ENCODE measurements around the gene KCNK3.
"Not testable (repeated sequence)": the region's sequence is repeated elsewhere in the genome, so short reads cannot be mapped to it uniquely, and the experiment has no call there.

The KCNK3 gene

DNA sequence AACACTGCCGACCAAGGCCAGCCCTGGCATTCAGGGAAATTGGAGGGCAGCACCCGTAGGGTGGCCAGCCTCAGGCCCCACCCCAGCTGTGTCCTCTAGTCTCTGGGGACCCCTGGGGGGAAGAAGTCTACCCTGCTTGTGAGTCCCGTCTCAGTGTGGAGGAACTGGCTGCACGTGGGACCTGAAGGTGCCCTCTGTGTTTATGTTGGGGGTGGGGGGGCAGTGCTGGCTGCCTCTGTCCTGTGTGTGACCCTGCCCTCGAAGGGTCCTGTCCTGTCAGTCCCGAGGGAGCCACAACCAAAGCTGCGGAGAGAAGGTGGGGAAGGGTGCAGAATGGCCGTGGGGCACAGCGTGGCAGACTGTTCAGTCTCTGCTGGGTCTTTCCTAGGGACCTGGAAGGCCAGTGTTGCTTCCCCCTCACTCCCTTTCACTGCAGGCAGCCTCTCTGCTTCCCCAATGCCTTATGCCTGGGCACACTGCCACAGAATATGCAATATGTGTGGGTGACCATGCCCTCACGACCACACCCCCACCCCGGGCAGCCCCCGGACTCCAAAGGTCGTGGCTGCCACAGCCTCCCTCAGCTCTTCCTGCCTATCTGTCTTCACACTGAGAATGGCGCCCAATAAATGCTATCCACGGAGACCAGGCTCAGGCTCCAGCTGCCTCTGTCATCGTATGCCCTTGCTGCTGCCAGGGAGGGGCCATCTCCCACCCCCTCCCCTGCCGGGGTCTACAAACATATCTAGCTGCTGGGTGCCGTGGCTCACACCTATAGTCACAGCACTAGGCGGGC, 38.2 kb downstream of the KCNK3 start:
- DNase-seq (ENCODE audit: low read depth) = no peak

- no peak for DNase-seq (ENCODE audit: low read depth)
These were observed 39.2 kb downstream of the KCNK3 start for GRCh38 chr2:26731714-26732113.

- DNase-seq (ENCODE audit: low read depth) = no peak
These were observed 39.9 kb downstream of the KCNK3 start for GRCh38 chr2:26732446-26732845.

GRCh38 chr2:26733413-26733812, 40.9 kb downstream of the KCNK3 start:
- DNase-seq (ENCODE audit: low read depth) = no peak

DNA sequence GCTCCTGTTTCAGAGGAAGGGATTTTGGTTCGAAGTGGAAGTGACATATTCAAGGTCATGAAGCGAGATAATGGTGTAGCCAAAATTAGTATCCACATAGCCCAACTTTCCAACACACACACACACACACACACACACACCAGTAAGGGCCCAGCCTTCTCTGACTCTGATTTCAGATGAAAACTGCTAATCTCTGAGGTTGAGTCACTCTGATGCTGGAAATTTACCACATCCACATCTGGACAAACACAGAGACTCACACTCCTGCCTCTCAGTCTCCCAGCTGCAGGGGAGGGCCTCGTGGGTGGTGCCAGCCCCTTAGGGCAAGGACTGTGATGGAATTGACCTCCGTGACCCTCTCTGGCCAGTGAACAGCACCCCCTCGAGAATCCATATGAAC, 42.6 kb downstream of the KCNK3 start:
- DNase-seq (ENCODE audit: low read depth) = peak; percentile 97

DNA sequence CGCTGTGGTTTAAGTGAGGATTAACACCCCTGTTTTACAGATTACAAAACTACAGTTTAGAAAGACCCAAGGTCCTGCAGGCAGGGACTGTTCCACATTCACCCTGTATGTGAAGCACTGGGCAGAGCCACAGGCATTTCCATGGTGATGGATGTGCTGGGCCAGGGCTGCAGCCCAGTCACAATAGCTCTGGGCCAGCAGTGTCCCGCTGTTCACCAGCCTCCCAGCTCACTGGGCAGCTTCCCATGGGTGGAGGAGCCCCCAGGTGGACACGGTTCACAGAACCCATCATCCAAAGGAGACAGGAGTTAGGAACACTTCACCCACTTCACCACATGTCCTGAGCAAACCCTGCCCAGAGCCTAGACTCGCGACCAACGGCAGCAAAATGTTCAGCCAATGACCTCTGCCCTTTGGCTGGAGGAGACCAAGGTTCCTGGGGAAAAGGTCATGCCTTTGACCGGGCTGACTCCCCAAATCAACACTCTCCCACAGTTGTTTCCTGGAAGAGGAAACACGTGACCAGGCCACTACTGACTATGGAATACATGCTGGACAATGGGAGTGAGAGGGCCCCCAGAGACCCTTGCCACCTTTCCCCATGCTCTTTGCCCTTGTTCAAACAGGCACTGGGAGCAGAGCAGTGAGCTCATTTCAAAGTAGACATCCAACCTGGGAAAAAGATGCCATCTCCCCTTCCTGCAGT, 43.5 kb downstream of the KCNK3 start:
- no peak for DNase-seq (ENCODE audit: low read depth)

GRCh38 chr2:26737221-26737620, 44.7 kb downstream of the KCNK3 start:
- no peak for DNase-seq (ENCODE audit: low read depth)

- DNase-seq (ENCODE audit: low read depth) = no peak
These were observed 46.0 kb downstream of the KCNK3 start for GRCh38 chr2:26738481-26738880.

- DNase-seq (ENCODE audit: low read depth) = no peak
These were observed 47.0 kb downstream of the KCNK3 start for GRCh38 chr2:26739514-26739913.

- DNase-seq (ENCODE audit: low read depth) = no peak
These were observed 47.8 kb downstream of the KCNK3 start for GRCh38 chr2:26740346-26740745.

- DNase-seq (ENCODE audit: low read depth) = no peak
These were observed 48.4 kb downstream of the KCNK3 start for GRCh38 chr2:26740890-26741302.

DNA sequence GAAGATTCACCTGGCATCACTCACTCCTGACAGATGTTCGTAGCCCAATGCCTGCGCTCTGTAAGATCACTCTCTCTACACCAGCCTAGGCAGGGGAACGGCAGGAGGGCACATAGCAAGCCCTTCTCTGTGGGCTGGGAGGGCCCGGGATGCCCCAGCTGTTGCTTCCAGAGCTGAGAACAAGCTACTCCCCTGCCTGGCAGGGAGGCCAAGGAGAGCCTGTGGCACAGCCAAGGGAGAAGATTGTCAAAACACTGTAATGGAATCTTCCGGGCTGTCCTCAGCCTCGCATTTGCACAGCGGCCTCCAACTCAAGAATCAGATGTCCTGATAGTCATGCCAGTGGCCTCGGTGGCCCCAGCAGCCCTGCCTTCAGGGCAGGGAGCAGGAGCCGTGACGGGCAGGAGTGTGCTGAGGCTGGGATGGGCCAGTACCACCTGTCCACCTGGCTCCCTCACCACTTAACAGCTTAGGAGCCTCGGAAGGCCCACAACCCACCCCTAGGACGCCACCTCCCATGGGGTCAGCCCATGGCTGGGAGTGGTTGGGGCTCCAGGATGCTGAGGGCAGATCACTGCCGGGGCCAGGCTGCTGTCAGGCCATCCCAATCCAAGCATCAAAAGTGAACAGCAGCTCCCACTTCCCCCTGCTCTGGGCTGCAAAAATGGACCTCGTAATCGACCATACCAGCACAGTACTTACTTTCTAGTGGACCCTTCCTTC, 49.7 kb downstream of the KCNK3 start:
- no peak for DNase-seq (ENCODE audit: low read depth)

DNA sequence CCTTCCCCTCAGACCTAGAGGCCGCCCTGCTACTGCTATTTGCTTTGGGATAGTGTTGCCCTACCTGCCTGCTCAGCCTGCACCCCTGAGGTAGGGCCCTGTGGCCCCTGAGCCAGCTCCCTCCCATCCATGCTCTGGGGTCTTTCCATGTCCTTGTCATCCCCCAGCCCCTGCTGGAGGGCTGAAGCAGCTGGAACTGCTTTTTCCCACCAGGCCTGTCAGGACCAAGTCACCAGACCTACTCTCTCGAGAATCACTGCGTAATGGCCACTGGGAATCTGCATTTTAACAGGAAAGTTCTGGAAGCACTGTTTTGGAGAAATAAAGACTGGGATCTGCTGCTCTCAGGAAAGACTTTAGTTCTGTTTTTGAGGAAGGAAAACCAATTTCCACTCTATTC, 51.3 kb downstream of the KCNK3 start:
- DNase-seq (ENCODE audit: low read depth) = no peak

DNA sequence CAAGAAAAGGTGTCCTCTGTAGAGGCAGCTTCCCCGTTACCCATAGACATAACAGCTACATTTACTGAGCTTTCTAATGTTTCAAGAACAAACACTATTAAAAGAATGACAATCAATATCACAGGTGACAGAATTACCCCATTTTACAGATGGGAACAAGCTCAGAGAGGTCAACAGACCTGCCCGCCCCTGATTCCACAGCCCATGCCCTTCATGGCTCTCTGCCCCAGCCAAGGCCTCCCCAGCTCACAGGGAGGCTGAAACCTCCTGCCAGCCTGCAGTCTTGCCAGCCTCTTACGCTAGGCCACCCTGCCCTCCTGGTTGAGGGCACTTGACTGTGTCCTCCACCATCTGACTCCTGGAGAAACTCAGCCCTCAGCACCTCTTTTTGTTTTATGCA, 52.4 kb downstream of the KCNK3 start:
- no peak for DNase-seq (ENCODE audit: low read depth)

- DNase-seq (ENCODE audit: low read depth) = peak; percentile 66
These were observed 53.2 kb downstream of the KCNK3 start for GRCh38 chr2:26745609-26746327.

- DNase-seq (ENCODE audit: low read depth) = no peak
These were observed 54.4 kb downstream of the KCNK3 start for GRCh38 chr2:26746934-26747333.

DNA sequence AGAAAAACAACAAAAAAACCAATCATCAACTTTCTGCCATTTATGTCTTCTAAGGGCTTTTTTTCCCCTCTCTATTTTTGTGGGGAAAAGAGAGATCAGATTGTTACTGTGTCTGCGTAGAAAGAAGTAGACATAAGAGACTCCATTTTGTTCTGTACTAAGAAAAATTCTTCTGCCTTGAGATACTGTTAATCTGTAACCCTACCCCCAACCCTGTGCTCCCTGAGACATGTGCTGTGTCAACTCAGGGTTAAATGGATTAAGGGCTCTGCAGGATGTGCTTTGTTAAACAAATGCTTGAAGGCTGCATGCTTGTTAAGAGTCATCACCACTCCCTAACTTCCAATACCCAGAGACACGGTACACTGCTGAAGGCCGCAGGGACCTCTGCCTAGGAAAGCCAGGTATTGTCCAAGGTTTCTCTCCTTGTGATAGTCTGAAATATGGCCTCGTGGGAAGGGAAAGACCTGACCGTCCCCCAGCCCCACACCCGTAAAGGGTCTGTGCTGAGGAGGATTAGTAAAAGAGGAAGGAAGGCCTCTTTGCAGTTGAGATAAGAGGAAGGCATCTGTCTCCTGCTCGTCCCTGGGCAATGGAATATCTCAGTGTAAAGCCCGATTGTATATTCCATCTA, 57.4 kb downstream of the KCNK3 start:
- DNase-seq (ENCODE audit: low read depth) = peak; percentile 67

DNA sequence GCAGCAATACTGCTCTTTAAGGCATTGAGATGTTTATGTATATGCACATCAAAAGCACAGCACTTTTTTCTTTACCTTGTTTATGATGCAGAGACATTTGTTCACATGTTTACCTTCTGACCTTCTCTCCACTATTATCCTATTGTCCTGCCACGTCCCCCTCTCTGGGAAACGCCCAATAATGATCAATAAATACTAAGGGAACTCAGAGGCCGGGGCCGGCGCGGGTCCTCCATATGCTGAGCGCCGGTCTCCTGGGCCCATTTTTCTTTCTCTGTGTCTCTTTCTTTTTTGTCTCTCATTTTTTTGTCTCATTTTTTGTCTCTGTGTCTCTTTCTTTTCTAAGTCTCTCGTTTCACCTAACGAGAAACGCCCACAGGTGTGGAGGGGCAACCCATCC, 57.9 kb downstream of the KCNK3 start:
- not testable (repeated sequence) for DNase-seq (ENCODE audit: low read depth)

GRCh38 chr2:26752656-26753055, 60.1 kb downstream of the KCNK3 start:
- no peak for DNase-seq (ENCODE audit: low read depth)

- no peak for DNase-seq (ENCODE audit: low read depth)
These were observed 62.0 kb downstream of the KCNK3 start for GRCh38 chr2:26754539-26754938.

GRCh38 chr2:26754972-26755670, 62.6 kb downstream of the KCNK3 start:
- DNase-seq (ENCODE audit: low read depth) = no peak

Data from amniotic epithelial cell (primary cell).